GM23338 (cell line): ENCODE data around the gene ADGRE3. TPM values are rescaled to one million over a fixed set of nuclear protein-coding genes. Genes with fewer than 3 reads are reported as not detected.
"Not testable (repeated sequence)": the region's sequence is repeated elsewhere in the genome, so short reads cannot be mapped to it uniquely, and the experiment has no call there.

Source experiments
- ATAC-seq: fragments of 200-7000 bp; cut with Tn5 transposase; 3 replicates; pipeline ENCODE4 v1.9.1; 2020
- DNase-seq: peaks from one replicate; pipeline ENCODE4 v3.0.0-alpha.2; 2015; ENCODE audit warnings: low spot score
- H2AFZ ChIP-seq: fragments of 200-600 bp; sonication (generic); 2 replicates; pipeline ENCODE4 v1.8.0; 2016; ENCODE audit warnings: antibody characterized with exemption, mild to moderate bottlenecking, moderate library complexity
- H3F3A ChIP-seq: fragments of 200-600 bp; sonication (generic); replicated peaks from 2 replicates; pipeline ENCODE4 v1.8.0; 2017; ENCODE audit warnings: antibody characterized with exemption, mixed run types, low read depth
- H3K27ac ChIP-seq: fragments of 200-600 bp; sonication (generic); 2 replicates; pipeline ENCODE4 v1.6.1; 2016; ENCODE audit warnings: low read depth
- H3K27me3 ChIP-seq: fragments of 200-600 bp; sonication (generic); 2 replicates; pipeline ENCODE4 v1.8.0; 2016; ENCODE audit warnings: mild to moderate bottlenecking, mixed run types, moderate library complexity; ENCODE audit not compliant: insufficient read depth
- H3K36me3 ChIP-seq: fragments of 200-600 bp; sonication (generic); 2 replicates; pipeline ENCODE4 v1.8.0; 2016; ENCODE audit warnings: mild to moderate bottlenecking; ENCODE audit not compliant: insufficient read depth
- H3K4me1 ChIP-seq: fragments of 200-600 bp; sonication (generic); 2 replicates; pipeline ENCODE4 v1.8.0; 2016; ENCODE audit warnings: mild to moderate bottlenecking, moderate library complexity; ENCODE audit not compliant: insufficient read depth
- H3K4me2 ChIP-seq: fragments of 200-600 bp; sonication (generic); 2 replicates; pipeline ENCODE4 v1.7.1; 2017; ENCODE audit warnings: mixed run types
- H3K4me3 ChIP-seq: fragments of 200-600 bp; sonication (generic); 2 replicates; pipeline ENCODE4 v1.6.1; 2016; ENCODE audit warnings: mixed run types
- H3K79me2 ChIP-seq: fragments of 200-600 bp; sonication (generic); replicated peaks from 2 replicates; pipeline ENCODE4 v1.8.0; 2017; ENCODE audit warnings: mild to moderate bottlenecking; ENCODE audit not compliant: insufficient read depth
- H3K9me2 ChIP-seq: fragments of 200-600 bp; sonication (generic); 2 replicates; pipeline ENCODE4 v1.8.0; 2017; ENCODE audit not compliant: insufficient read depth
- H4K20me1 ChIP-seq: fragments of 200-600 bp; sonication (generic); replicated peaks from 2 replicates; pipeline ENCODE4 v1.8.0; 2017; ENCODE audit warnings: mild to moderate bottlenecking; ENCODE audit not compliant: insufficient read depth
- H3K27ac Mint-ChIP-seq: 2 replicates; pipeline ENCODE4 v1.8.0; 2020; ENCODE audit warnings: inconsistent platforms, mild to moderate bottlenecking, moderate library complexity, mixed read lengths
- H3K27me3 Mint-ChIP-seq: 3 replicates; pipeline ENCODE4 v1.8.0; 2022; ENCODE audit warnings: low read depth, mild to moderate bottlenecking, moderate library complexity, mixed read lengths, inconsistent platforms; ENCODE audit not compliant: insufficient read depth, poor library complexity
- H3K36me3 Mint-ChIP-seq: 3 replicates; pipeline ENCODE4 v1.8.0; 2021; ENCODE audit warnings: low read depth, mild to moderate bottlenecking, inconsistent platforms, moderate library complexity, mixed read lengths
- H3K4me1 Mint-ChIP-seq: 3 replicates; pipeline ENCODE4 v1.8.0; 2020; ENCODE audit warnings: mild to moderate bottlenecking, inconsistent platforms, mixed read lengths
- H3K4me3 Mint-ChIP-seq: 3 replicates; pipeline ENCODE4 v1.8.0; 2021; ENCODE audit warnings: moderate library complexity, mild to moderate bottlenecking, inconsistent platforms, mixed read lengths
- H3K9me3 Mint-ChIP-seq: 3 replicates; pipeline ENCODE4 v1.8.0; 2020; ENCODE audit warnings: moderate library complexity, mild to moderate bottlenecking, inconsistent platforms, mixed read lengths
- CREB1 ChIP-seq: fragments of 250-450 bp; sonication (Bioruptor Pico); IDR thresholded peaks from 2 replicates; pipeline ENCODE4 v1.5.0; 2020; ENCODE audit warnings: low read depth, mild to moderate bottlenecking, moderate library complexity
- EZH2phosphoT487 ChIP-seq: fragments of 200-600 bp; sonication (generic); IDR thresholded peaks from one replicate; pipeline ENCODE4 v1.8.1; 2018; ENCODE audit warnings: antibody characterized with exemption; ENCODE audit not compliant: unreplicated experiment
- JUNB ChIP-seq: IDR thresholded peaks from one replicate; pipeline ENCODE4 v1.6.1; 2016; ENCODE audit warnings: antibody characterized with exemption; ENCODE audit not compliant: unreplicated experiment
- POLR2AphosphoS5 ChIP-seq: IDR thresholded peaks from 2 replicates; pipeline ENCODE4 v1.6.1; 2016; ENCODE audit warnings: antibody characterized with exemption, low read depth
- REST ChIP-seq: IDR thresholded peaks from one replicate; pipeline ENCODE4 v1.6.1; 2018; ENCODE audit warnings: antibody characterized with exemption; ENCODE audit not compliant: unreplicated experiment
- STAT1 ChIP-seq: IDR thresholded peaks from one replicate; pipeline ENCODE4 v1.6.1; 2016; ENCODE audit warnings: antibody characterized with exemption; ENCODE audit not compliant: unreplicated experiment
- ZNF114 ChIP-seq: fragments of 250-450 bp; sonication (Bioruptor Pico); IDR thresholded peaks from 2 replicates; pipeline ENCODE4 v1.5.0; 2020; ENCODE audit warnings: mild to moderate bottlenecking, moderate library complexity
- polyA plus RNA-seq: library from polyadenylated mRNA; unstranded; fragments of >200 nt; fragmentation: Nextera tagmentation; extraction: Ambion mirVana; gene quantifications from 2 replicates; pipeline ENCODE4 v1.2.1, GENCODE V29; 2016
- total RNA-seq: library from RNA; depleted of rRNA; stranded (reverse); fragments of >200 nt; shearing (Covaris generic); gene quantifications from 2 replicates; pipeline ENCODE4 v1.2.3, GENCODE V29; 2014
- TF ChIP-seq, protein P1 (sequence below), 2 experiments: fragments of 200-600 bp in 1 of 2; sonication (generic) in 1 of 2; conservative IDR thresholded peaks; 2 replicates each; pipeline versions ENCODE4 v1.5.1 to v1.6.1; 2016 to 2017; ENCODE audit warnings: antibody characterized with exemption in 2 of 2, low read depth in 2 of 2, mild to moderate bottlenecking in 2 of 2, moderate library complexity in 1 of 2
- TF ChIP-seq, protein P2 (sequence below): IDR thresholded peaks from 2 replicates; pipeline ENCODE4 v1.6.1; 2016; ENCODE audit warnings: antibody characterized with exemption
- TF ChIP-seq, protein P3 (sequence below): fragments of 250-450 bp; sonication (Bioruptor Pico); IDR thresholded peaks from 2 replicates; pipeline ENCODE4 v1.5.0; 2020; ENCODE audit warnings: mild to moderate bottlenecking, moderate library complexity

ADGRE3 gene
- total and polyA plus RNA-seq, 2 experiments from 2014 or later = not detected

DNA sequence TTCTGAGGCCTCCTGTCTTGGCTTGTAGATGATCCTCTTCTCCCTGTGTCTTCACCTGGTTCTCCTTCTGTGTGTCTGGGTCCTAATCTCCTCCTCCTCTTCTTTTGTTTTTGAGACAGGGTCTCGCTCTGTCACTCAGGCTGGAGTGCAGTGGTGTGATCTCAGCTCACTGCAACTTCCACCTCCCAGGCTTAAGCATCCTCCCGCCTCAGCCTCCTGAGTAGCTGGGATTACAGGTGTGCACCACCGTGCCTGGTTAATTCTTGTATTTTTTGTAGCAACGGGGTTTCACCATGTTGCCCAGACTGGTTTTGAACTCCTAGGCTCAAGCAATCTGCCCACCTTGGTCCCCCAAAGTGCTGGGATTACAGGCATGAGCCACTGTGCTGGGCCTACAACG lies 62.4 kb downstream of the ADGRE3 start:
- H3K4me1 Mint-ChIP-seq, ATAC-seq, H3K36me3 ChIP-seq, H4K20me1 ChIP-seq, H3K4me2 ChIP-seq, H3K27ac Mint-ChIP-seq, H3K79me2 ChIP-seq, H3K9me2 ChIP-seq, H3K27me3 Mint-ChIP-seq, H3K4me1 ChIP-seq, H3F3A ChIP-seq, DNase-seq, H3K4me3 ChIP-seq, H2AFZ ChIP-seq, H3K4me3 Mint-ChIP-seq, H3K27ac ChIP-seq, H3K27me3 ChIP-seq: not testable (repeated sequence)
- H3K36me3 Mint-ChIP-seq = peaks cover 30% of the 10 kb centered on the region
- peaks cover 92% of the 10 kb centered on the region for H3K9me3 Mint-ChIP-seq

DNA sequence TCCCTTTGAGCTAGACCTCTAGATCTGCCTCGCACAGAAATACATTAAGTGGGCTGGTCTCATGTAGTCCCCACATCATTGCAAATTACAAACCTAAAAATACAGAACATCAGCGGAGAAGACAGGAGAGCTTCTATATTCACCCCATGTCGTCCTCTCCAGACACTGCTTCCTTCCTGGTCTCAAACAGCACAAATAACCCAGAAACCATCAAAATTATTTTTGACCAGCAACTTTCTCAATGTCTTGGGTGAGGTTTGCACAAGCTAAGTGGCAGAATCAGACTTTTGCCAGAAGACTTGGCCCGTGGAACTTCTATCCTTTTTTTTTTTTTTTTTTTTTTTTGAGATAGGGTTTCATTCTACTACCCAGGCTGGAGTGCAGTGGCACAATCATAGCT lies 63.6 kb downstream of the ADGRE3 start:
- Mint-ChIP-seq H3K4me3 (no peak overlapping the region), H3K36me3 (peaks cover 32% of the 10 kb centered on the region), H3K27me3 (peaks cover 6% of the 10 kb centered on the region), H3K4me1 (no peaks in the 10 kb centered on the region), H3K27ac (no peak overlapping the region), H3K9me3 (peaks cover 91% of the 10 kb centered on the region)
- DNase-seq (no peak), ATAC-seq (no peak)
- Histone ChIP-seq H3K4me1 (no peaks in the 10 kb centered on the region), H3K79me2 (no peaks in the 10 kb centered on the region), H3K4me3 (no peak overlapping the region), H3F3A (no peaks in the 10 kb centered on the region), H2AFZ (no peak overlapping the region), H3K27me3 (no peaks in the 10 kb centered on the region), H4K20me1 (no peaks in the 10 kb centered on the region), H3K27ac (no peak overlapping the region), H3K9me2 (0 out of 2 replicates have a peak, but pooled peaks cover under 1% of the 10 kb centered on the region), H3K36me3 (no peaks in the 10 kb centered on the region), H3K4me2 (no peak overlapping the region)
- TF ChIP-seq CREB1 (no peak), JUNB (no peak), STAT1 (no peak), REST (no peak), ZNF114 (CRISPR knock-in tag) (no peak), POLR2AphosphoS5 (no peak), EZH2phosphoT487 (no peak)
- TF ChIP-seq, protein P1, sequence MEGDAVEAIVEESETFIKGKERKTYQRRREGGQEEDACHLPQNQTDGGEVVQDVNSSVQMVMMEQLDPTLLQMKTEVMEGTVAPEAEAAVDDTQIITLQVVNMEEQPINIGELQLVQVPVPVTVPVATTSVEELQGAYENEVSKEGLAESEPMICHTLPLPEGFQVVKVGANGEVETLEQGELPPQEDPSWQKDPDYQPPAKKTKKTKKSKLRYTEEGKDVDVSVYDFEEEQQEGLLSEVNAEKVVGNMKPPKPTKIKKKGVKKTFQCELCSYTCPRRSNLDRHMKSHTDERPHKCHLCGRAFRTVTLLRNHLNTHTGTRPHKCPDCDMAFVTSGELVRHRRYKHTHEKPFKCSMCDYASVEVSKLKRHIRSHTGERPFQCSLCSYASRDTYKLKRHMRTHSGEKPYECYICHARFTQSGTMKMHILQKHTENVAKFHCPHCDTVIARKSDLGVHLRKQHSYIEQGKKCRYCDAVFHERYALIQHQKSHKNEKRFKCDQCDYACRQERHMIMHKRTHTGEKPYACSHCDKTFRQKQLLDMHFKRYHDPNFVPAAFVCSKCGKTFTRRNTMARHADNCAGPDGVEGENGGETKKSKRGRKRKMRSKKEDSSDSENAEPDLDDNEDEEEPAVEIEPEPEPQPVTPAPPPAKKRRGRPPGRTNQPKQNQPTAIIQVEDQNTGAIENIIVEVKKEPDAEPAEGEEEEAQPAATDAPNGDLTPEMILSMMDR (conservative IDR thresholded peaks at IDR 0.05; ENCODE audit: low read depth in 2 of 2) = no peak
- TF ChIP-seq, protein P2, sequence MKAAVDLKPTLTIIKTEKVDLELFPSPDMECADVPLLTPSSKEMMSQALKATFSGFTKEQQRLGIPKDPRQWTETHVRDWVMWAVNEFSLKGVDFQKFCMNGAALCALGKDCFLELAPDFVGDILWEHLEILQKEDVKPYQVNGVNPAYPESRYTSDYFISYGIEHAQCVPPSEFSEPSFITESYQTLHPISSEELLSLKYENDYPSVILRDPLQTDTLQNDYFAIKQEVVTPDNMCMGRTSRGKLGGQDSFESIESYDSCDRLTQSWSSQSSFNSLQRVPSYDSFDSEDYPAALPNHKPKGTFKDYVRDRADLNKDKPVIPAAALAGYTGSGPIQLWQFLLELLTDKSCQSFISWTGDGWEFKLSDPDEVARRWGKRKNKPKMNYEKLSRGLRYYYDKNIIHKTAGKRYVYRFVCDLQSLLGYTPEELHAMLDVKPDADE = no peak
- TF ChIP-seq, protein P3, sequence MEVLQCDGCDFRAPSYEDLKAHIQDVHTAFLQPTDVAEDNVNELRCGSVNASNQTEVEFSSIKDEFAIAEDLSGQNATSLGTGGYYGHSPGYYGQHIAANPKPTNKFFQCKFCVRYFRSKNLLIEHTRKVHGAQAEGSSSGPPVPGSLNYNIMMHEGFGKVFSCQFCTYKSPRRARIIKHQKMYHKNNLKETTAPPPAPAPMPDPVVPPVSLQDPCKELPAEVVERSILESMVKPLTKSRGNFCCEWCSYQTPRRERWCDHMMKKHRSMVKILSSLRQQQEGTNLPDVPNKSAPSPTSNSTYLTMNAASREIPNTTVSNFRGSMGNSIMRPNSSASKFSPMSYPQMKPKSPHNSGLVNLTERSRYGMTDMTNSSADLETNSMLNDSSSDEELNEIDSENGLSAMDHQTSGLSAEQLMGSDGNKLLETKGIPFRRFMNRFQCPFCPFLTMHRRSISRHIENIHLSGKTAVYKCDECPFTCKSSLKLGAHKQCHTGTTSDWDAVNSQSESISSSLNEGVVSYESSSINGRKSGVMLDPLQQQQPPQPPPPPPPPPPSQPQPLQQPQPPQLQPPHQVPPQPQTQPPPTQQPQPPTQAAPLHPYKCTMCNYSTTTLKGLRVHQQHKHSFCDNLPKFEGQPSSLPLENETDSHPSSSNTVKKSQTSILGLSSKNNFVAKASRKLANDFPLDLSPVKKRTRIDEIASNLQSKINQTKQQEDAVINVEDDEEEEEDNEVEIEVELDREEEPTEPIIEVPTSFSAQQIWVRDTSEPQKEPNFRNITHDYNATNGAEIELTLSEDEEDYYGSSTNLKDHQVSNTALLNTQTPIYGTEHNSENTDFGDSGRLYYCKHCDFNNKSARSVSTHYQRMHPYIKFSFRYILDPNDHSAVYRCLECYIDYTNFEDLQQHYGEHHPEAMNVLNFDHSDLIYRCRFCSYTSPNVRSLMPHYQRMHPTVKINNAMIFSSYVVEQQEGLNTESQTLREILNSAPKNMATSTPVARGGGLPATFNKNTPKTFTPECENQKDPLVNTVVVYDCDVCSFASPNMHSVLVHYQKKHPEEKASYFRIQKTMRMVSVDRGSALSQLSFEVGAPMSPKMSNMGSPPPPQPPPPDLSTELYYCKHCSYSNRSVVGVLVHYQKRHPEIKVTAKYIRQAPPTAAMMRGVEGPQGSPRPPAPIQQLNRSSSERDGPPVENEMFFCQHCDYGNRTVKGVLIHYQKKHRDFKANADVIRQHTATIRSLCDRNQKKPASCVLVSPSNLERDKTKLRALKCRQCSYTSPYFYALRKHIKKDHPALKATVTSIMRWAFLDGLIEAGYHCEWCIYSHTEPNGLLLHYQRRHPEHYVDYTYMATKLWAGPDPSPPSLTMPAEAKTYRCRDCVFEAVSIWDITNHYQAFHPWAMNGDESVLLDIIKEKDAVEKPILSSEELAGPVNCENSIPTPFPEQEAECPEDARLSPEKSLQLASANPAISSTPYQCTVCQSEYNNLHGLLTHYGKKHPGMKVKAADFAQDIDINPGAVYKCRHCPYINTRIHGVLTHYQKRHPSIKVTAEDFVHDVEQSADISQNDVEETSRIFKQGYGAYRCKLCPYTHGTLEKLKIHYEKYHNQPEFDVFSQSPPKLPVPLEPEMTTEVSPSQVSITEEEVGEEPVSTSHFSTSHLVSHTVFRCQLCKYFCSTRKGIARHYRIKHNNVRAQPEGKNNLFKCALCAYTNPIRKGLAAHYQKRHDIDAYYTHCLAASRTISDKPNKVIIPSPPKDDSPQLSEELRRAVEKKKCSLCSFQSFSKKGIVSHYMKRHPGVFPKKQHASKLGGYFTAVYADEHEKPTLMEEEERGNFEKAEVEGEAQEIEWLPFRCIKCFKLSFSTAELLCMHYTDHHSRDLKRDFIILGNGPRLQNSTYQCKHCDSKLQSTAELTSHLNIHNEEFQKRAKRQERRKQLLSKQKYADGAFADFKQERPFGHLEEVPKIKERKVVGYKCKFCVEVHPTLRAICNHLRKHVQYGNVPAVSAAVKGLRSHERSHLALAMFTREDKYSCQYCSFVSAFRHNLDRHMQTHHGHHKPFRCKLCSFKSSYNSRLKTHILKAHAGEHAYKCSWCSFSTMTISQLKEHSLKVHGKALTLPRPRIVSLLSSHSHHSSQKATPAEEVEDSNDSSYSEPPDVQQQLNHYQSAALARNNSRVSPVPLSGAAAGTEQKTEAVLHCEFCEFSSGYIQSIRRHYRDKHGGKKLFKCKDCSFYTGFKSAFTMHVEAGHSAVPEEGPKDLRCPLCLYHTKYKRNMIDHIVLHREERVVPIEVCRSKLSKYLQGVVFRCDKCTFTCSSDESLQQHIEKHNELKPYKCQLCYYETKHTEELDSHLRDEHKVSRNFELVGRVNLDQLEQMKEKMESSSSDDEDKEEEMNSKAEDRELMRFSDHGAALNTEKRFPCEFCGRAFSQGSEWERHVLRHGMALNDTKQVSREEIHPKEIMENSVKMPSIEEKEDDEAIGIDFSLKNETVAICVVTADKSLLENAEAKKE (CRISPR knock-in tag) = no peak
